HG03025 (cell line): Measurements from ENCODE around the gene CCDC88A.

ENCODE experiments used
- ATAC-seq: cut with Tn5 transposase; IDR thresholded peaks from one replicate; pipeline ENCODE4 v1.9.1; 2021; ENCODE audit warnings: mild to moderate bottlenecking, moderate library complexity; ENCODE audit not compliant: unreplicated experiment, low FRiP score

The CCDC88A gene

GRCh38 chr2:55422876-55423665, 3.4 kb upstream of the CCDC88A start:
- no peak for ATAC-seq

- no peak for ATAC-seq
These were observed 1.7 kb upstream of the CCDC88A start for GRCh38 chr2:55421326-55421725.

- ATAC-seq = no peak
These were observed 1.2 kb upstream of the CCDC88A start for GRCh38 chr2:55420871-55421270.

GRCh38 chr2:55420439-55420725, 726 bp upstream of the CCDC88A start:
- no peak for ATAC-seq

- peak; percentile 1 for ATAC-seq
These were observed 400 bp downstream of the CCDC88A start for GRCh38 chr2:55419233-55419678.

GRCh38 chr2:55418512-55419232, 984 bp downstream of the CCDC88A start:
- no peak for ATAC-seq

GRCh38 chr2:55418072-55418471, 1.6 kb downstream of the CCDC88A start:
- ATAC-seq = no peak

- ATAC-seq = no peak
These were observed 2.7 kb downstream of the CCDC88A start for GRCh38 chr2:55416786-55417568.

GRCh38 chr2:55415300-55415699, 4.4 kb downstream of the CCDC88A start:
- ATAC-seq = no peak

GRCh38 chr2:55408918-55409868, 10.5 kb downstream of the CCDC88A start:
- no peak for ATAC-seq

GRCh38 chr2:55408098-55408882, 11.4 kb downstream of the CCDC88A start:
- no peak for ATAC-seq

- ATAC-seq = no peak
These were observed 14.5 kb downstream of the CCDC88A start for GRCh38 chr2:55405116-55405515.

- no peak for ATAC-seq
These were observed 16.2 kb downstream of the CCDC88A start for GRCh38 chr2:55403256-55403998.

- ATAC-seq = no peak
These were observed 18.5 kb downstream of the CCDC88A start for GRCh38 chr2:55401124-55401523.

GRCh38 chr2:55400332-55400731, 19.3 kb downstream of the CCDC88A start:
- no peak for ATAC-seq

- no peak for ATAC-seq
These were observed 19.8 kb downstream of the CCDC88A start for GRCh38 chr2:55399815-55400214.

GRCh38 chr2:55395724-55396605, 23.7 kb downstream of the CCDC88A start:
- ATAC-seq = no peak
